Large intestine (tissue), 3 donors: ENCODE data around the gene CHMP6. TPM values are rescaled to one million over a fixed set of nuclear protein-coding genes. Genes with fewer than 3 reads are reported as not detected.

ENCODE experiments used
- DNase-seq, 2 donors: peaks; one replicate each; pipeline versions ENCODE4 v3.0.0 to v3.0.0-alpha.2; 2013
- H3K27ac ChIP-seq: one replicate; pipeline ENCODE4 v1.5.1; 2013; ENCODE audit warnings: low read length
- H3K27me3 ChIP-seq: 2 replicates; pipeline ENCODE4 v1.6.1; 2013; ENCODE audit warnings: low read length; ENCODE audit not compliant: control insufficient read depth, insufficient read depth
- H3K36me3 ChIP-seq: 2 replicates; pipeline ENCODE4 v1.6.1; 2013; ENCODE audit warnings: low read length; ENCODE audit not compliant: control insufficient read depth, insufficient read depth
- H3K4me1 ChIP-seq: one replicate; pipeline ENCODE4 v1.6.1; 2013; ENCODE audit warnings: low read length; ENCODE audit not compliant: control insufficient read depth, insufficient read depth
- H3K4me3 ChIP-seq: one replicate; pipeline ENCODE4 v1.5.1; 2013; ENCODE audit warnings: low read length
- H3K9me3 ChIP-seq: one replicate; pipeline ENCODE4 v1.6.1; 2013; ENCODE audit warnings: mild to moderate bottlenecking, low read depth, low read length, moderate library complexity; ENCODE audit not compliant: control insufficient read depth
- WGBS: methylation state at CpG from one replicate; pipeline ENCODE4 v1.1.5; 2013; ENCODE audit warnings: low lambda C conversion rate; ENCODE audit not compliant: insufficient coverage; 5-methylcytosine and 5-hydroxymethylcytosine counted together
- polyA plus RNA-seq: library from polyadenylated mRNA; unstranded; fragments of 120-200 nt; gene quantifications from one replicate; pipeline ENCODE4 v1.2.1, GENCODE V29; 2013

The CHMP6 gene
- polyA plus RNA-seq, 1 donor, result 20.4 TPM

DNA sequence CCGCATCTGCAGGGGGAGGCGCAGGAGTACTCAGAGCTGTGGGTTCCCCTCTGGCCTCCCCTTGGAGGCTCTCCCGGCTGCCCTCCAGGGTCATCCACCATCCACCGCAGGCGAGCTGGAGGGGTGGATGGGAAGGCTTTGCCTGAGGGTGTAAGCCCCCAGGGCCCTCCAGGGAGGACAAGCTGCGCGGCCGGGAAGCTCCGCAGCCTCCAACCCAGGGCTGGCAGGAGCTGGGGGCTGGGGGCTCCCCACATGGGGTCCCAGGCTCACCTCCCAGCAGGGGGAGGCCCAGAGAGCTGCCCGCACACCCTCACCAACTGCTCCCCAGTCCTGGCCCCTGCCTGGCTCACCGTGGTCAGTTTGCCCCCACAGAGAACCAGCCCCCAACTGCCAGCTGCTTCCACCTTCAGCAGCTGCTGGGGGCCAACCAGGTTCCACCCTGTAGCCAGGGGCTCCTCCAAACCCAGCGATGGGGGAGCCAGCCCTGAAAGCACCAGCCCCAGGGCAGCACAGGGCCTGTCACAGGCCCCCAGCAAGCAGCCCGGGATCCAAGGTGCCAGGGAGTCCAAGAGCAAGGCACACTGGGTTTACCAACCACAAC, 19.8 kb upstream of the CHMP6 start:
- Histone ChIP-seq H3K27me3 (peaks cover 19% of the 10 kb centered on the region), H3K4me3 (no peak overlapping the region), H3K9me3 (no peaks in the 10 kb centered on the region), H3K4me1 (peaks cover 8% of the 10 kb centered on the region), H3K27ac (no peak overlapping the region), H3K36me3 (no peaks in the 10 kb centered on the region)
- no peak for DNase-seq
- WGBS, result no CpG with 5 or more reads among the region's 13 CpGs

DNA sequence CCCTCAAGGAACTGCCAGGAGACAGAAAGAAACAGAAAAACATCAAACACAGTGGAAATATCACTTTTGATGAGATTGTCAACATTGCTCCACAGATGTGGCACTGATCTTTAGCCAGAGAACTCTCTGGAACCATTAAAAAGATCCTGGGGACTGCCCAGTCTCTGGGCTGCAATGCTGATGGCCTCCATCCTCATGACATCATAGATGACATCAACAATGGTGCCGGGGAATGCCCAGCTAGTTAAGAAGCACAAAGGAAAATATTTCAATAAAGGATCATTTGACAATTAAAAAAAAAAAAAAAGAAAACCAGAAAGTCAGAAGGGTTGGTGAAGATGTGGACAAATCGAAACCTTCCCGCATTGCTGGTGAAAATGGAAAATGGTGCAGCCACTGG, 14.9 kb upstream of the CHMP6 start:
- Histone ChIP-seq H3K9me3 (no peaks in the 10 kb centered on the region), H3K4me3 (no peak overlapping the region), H3K4me1 (peaks cover 3% of the 10 kb centered on the region), H3K36me3 (no peaks in the 10 kb centered on the region), H3K27ac (no peak overlapping the region), H3K27me3 (peaks cover 18% of the 10 kb centered on the region)
- WGBS, result 78% methylated on average over 1 of the region's 3 CpGs
- no peak for DNase-seq

DNA sequence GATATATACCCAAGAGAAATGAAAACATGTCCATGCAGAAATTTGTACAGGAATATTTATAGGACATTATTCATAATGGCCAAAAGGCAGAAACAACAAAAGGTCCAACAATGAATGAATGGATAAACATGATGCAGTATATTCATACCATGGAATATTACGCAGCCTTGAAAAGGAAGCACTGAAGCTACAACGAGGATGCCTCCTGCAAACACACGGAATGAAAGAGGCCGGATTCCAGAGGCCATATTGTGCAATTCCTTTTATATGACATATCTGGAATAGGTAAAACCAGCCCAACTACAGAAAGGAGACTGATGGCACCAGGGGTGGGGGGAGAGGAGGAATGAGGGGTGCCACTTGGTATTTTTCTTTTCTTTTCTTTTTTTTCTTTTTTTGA, 14.5 kb upstream of the CHMP6 start:
- H3K9me3 ChIP-seq, result no peaks in the 10 kb centered on the region
- peaks cover 3% of the 10 kb centered on the region for H3K4me1 ChIP-seq
- no peak overlapping the region for H3K4me3 ChIP-seq
- 94% methylated on average over 3 of the region's 4 CpGs for WGBS
- H3K36me3 ChIP-seq, result no peaks in the 10 kb centered on the region
- H3K27me3 ChIP-seq, result peaks cover 19% of the 10 kb centered on the region
- no peak overlapping the region for H3K27ac ChIP-seq
- DNase-seq, result no peak

DNA sequence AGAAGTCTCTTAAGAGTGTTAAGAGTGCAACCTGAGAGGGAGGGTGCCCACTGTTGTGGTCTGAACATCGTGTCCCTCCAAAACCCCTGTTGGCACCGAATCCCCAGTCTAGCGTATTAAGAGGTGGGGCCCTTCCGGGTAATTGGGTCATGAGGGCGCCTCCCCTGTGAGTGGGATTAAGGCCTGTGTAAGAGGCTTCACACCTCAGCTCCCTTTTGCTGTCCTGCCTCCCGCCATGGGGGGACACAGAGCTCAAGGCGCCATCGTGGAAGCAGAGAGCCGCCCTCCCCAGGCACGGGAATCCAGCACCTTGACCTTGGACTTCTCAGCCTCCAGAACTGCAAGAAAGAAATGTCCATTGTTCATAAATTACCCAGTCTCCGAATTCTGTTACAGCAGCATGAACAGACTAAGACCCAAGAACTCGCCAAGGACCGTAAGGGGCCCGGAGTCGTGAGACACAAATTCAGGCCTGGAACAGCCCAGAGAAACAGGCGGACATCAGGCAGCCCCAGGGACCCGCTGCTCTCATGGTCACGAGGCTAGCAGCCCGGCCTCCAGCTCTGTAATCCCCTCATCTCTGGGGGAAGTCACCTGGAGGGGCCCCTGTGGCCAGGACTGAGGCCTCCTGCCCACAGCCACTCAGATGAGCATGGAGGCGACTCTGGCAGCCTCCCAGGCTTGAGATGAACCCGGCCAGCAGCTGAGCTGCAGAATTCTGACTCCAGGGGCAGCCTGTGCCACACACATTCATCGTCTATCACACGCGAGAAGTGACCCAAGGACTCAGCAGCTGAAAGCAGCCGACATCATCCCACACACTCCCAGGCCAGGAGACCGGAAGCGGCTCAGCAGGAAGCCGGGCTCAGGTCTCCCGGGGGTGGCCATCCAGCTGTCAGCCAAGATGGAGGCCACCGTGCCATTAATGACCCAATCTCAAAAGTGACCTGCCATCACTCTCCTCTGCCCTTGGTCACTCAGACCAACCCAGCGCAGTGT, 12.8 kb upstream of the CHMP6 start:
- Histone ChIP-seq H3K9me3 (no peaks in the 10 kb centered on the region), H3K36me3 (no peaks in the 10 kb centered on the region), H3K27ac (no peak overlapping the region), H3K4me3 (no peak overlapping the region), H3K4me1 (peaks cover 3% of the 10 kb centered on the region), H3K27me3 (peaks cover 24% of the 10 kb centered on the region)
- DNase-seq, result no peak
- WGBS, result no CpG with 5 or more reads among the region's 31 CpGs

DNA sequence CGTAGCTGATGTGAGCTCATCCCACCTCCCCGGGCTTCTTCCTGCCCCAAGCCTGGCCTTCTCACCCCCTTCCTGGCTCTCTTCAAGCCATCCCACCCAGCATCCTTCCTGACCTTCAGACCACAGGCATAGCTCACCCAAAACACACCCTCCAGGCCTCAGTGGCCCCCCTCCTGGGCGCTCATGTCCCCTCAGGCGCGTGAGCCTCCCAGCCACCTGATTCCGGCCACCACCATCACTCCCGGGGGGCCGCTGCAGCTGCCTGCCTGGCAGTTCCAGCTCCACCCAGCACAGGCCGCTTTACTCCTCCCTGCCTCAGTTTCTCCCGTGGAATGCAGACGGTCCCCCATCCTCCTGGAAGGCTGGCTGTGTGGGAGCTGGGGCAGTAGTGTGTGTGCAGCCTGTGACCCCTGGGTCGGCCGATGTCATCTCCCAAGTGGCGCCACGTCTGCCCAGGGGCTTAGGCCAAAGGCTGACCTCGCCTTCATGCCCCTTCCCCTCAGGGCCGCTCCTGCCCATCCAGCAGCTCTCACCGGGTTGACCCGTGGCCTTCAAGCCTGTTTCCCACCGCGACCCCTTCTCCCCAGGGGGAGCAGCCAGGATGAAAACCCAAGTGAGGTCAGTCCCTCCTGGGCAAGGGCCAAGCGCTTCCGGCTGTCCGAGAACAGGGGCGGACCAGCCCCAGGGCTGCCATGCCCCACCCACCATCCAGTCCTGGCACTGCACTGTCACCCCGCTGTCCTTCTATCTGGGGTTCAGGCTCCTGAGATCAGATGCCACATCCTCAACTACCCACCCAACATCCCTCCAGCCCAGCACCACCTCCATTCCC, 11.9 kb upstream of the CHMP6 start:
- Histone ChIP-seq H3K36me3 (no peaks in the 10 kb centered on the region), H3K27ac (no peak overlapping the region), H3K4me3 (no peak overlapping the region), H3K4me1 (peaks cover 3% of the 10 kb centered on the region), H3K27me3 (peaks cover 24% of the 10 kb centered on the region), H3K9me3 (no peaks in the 10 kb centered on the region)
- no peak for DNase-seq
- WGBS, result no CpG with 5 or more reads among the region's 26 CpGs

DNA sequence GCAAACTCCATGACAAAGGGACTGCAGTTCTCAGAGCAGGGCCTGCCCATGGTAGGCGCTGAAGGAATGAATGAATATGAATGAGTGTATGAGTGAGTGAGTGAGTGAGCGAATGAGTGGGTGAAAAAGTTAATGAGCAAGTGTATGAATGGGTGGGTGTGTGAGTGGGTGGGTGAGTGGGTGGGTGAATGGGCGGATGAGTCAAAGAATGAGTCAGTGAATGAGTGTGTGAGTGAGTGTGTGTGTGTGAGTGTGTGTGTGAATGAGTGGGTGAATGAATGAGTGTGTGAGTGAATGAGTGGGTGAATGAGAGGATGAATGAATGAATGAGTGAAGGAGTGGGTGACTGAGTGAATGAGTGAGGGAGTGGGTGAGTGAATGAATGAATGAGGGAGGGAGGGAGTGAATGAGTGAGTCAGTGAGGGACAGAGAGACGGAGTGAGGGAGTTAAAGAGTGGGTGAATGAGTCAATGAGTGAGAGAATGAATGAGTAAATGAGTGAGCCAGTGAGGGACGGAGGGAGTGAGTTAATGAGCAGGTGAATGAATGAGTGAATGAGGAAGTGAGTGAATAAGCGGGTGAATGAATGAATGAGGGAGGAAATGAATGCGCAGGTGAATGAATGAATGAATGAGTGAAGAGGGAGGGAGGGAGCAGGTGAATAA, 11.1 kb upstream of the CHMP6 start:
- no peak for DNase-seq
- WGBS, result 55% methylated on average over 5 of the region's 7 CpGs

DNA sequence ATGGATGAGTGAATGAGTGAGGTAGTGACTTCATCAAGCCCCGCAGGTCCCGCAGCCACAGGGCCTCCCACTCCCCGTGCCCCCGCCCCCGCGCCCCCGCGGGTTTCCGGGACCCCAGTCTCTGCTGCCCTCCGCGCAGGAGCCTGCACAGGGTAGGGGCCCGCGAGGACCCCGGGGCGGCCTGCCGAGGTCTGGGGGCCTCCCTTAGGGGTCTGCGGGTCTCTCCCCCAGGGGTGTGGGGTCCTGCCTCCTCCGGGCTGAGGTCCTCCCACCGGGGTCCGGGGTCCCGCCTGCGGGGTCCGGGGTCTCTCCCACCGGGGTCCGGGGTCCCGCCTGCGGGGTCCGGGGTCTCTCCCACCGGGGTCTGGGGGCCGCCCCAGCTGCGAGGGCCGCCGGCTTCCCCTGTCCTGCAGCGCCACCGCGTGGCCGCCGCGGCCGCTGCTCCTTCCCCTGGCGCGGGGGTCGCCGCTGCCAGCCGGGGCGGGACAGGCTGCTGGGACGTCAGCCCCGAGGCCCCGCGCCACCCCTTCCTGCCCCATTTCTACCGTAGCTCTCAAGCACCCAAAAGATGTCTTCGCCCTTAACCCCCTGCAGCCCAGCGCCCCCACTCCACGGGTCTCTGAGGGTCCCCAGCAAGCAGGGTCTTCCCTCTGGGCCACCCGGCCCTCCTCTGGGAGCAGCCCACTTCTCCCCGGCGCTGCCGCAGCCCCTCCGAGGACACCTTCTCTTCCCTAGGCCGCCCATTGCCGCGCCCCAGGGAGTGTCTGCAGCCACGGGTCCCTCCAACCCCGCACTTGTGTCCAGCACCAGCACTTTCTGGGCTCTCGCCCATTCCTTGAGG, 10.4 kb upstream of the CHMP6 start:
- Histone ChIP-seq H3K4me3 (no peak overlapping the region), H3K4me1 (peaks cover 3% of the 10 kb centered on the region), H3K36me3 (no peaks in the 10 kb centered on the region), H3K27ac (no peak overlapping the region), H3K9me3 (no peaks in the 10 kb centered on the region), H3K27me3 (peaks cover 24% of the 10 kb centered on the region)
- no peak for DNase-seq
- WGBS, result no CpG with 5 or more reads among the region's 65 CpGs

More for the DNA sequence above, 11.1 kb upstream of the CHMP6 start:
- peaks cover 3% of the 10 kb centered on the region for H3K4me1 ChIP-seq
- no peak overlapping the region for H3K27ac ChIP-seq
- peaks cover 24% of the 10 kb centered on the region for H3K27me3 ChIP-seq
- no peak overlapping the region for H3K4me3 ChIP-seq
- H3K36me3 ChIP-seq, result no peaks in the 10 kb centered on the region
- no peaks in the 10 kb centered on the region for H3K9me3 ChIP-seq

DNA sequence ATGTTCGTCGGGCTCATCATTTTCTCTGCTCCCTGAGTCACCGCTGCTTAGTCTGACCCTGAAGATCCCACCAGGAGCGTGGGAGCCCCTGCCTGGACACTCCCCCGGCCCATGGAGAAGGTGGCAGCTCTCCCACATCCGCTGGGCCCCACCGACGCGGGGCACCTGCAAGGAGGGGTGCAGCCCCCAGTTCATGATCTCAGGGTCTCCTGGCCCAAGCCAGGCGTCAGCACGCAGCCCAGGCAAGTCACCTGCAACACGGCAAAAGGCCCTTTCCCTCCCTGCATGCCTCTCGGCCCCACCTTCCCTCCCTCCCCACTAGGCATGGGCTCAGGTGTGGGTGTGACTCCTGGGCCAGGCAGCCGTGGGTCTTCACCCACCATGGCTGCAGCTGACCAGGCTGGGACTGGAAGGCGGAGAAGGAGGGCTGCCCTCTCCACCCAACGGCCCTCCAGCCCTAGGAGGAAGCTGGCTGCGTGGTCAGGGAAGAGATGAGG, 9.7 kb upstream of the CHMP6 start:
- WGBS, result no CpG with 5 or more reads among the region's 17 CpGs
- Histone ChIP-seq H3K27ac (no peak overlapping the region), H3K9me3 (no peaks in the 10 kb centered on the region), H3K4me1 (peaks cover 3% of the 10 kb centered on the region), H3K36me3 (no peaks in the 10 kb centered on the region), H3K4me3 (no peak overlapping the region), H3K27me3 (peaks cover 24% of the 10 kb centered on the region)
- DNase-seq, result no peak

DNA sequence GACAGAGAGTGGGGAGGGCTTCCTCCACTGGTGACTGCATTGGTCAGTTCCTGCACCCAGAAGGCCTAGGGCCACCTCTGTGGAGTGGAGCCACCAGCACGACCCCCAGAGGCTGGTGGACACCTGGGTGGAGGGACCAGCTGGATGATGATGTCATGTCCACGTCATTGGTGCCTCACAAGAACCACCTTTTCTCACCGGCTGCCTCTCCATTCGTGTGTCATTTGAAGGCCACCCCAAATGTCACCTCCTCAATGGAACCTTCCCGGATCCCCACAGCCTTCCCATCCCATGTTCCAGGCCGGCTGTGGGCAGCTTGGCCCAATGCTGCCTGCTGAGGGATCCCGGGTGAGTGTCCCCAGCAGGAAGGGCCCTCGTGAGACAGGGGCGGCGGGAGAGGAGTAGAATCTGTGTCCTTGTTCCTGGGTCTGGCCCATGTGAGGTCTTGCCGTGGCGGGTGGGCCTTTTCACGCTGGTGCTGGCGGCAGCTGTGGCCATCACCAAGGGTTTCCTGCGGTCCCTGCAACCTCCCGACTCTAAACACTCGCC, 9.1 kb upstream of the CHMP6 start:
- Histone ChIP-seq H3K27me3 (peaks cover 24% of the 10 kb centered on the region), H3K4me1 (peaks cover 3% of the 10 kb centered on the region), H3K4me3 (no peak overlapping the region), H3K9me3 (no peaks in the 10 kb centered on the region), H3K36me3 (no peaks in the 10 kb centered on the region), H3K27ac (no peak overlapping the region)
- WGBS, result no CpG with 5 or more reads among the region's 17 CpGs
- no peak for DNase-seq
